ENCODE results near the gene LITAF. TPM values are rescaled to one million over a fixed set of nuclear protein-coding genes. Genes with fewer than 3 reads are reported as not detected.
"Not testable (repeated sequence)": the region's sequence is repeated elsewhere in the genome, so short reads cannot be mapped to it uniquely, and the experiment has no call there.

LITAF gene
- total RNA-seq, 1 experiment from 2014 or later, result 328 TPM

DNA sequence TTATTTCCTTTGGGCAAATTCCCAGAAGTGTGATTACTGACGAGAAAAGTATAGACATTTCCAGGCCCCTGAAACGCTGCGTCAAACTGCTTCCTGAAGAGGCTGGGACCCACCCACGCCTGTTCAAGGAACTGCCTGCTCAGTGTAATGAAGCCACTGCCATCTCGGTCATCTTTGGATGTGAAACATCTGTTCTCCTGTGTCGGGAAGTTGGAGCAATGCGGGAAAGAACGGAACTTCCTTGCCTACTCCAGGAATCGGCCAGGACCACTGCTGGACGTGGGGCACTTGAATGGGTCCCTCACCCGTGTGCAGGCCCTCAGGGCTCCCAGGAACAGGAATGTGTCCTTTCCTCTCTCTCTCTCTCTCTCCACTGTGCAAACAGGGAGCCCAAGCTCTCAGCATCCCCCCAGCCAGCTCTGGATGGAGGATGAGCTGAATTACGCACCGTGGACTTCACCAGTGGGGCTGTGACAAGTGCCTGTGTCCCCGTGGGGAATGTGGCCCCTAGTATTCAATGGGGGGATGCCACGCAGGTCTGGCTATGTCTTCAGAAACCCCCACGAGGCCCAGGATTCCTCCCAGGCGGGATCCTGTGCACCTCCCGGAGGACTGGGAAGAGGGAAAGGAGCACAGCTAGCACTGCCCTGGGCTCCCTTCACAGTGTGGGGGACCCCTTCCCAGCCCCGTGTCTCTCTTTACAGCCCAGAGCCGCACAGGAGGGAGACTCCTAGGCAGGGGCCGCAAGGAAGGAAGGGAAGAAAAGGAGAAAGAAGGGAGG, 18.3 kb upstream of the LITAF start:
- no TSS peak for BruUV-seq (replicated peaks)
- intact Hi-C loops (cut with micrococcal nuclease; ENCODE audit: unreplicated experiment), result no loop called here

DNA sequence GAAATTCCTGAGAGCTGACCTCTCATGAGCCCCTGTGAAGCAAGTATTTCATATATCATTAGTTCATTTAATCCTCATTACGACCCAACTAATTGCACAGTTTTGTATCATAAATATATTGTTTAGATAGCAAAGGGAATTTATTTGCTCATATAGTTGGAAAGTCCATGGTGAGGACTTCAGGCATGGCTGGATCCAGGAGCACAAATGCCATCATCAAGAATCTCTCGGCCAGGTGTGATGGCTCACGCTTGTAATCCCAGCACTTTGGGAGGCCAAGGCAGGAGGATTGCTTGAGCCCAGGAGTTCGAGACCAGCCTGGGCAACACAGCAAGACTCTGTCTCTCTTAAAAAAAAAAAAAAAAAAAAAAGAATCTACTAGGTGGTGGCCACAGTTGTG, 17.6 kb upstream of the LITAF start:
- H3K36me3 Mint-ChIP-seq (ENCODE audit: insufficient read depth, unreplicated experiment); H3K4me3 Mint-ChIP-seq (ENCODE audit: low read depth, unreplicated experiment); intact Hi-C loops (cut with micrococcal nuclease; ENCODE audit: unreplicated experiment); BruUV-seq (replicated peaks); H3K9me3 Mint-ChIP-seq (ENCODE audit: low read depth, unreplicated experiment); CTCF ChIA-PET; DNase-seq; H3K27me3 Mint-ChIP-seq (ENCODE audit: unreplicated experiment); H3K27ac Mint-ChIP-seq (ENCODE audit: unreplicated experiment): not testable (repeated sequence)
- H3K4me1 Mint-ChIP-seq (ENCODE audit: low read depth, unreplicated experiment), result peaks cover 18% of the 10 kb centered on the region

More for the DNA sequence above, 18.3 kb upstream of the LITAF start:
- Mint-ChIP-seq H3K9me3 (ENCODE audit: low read depth, unreplicated experiment) (no peaks in the 10 kb centered on the region), H3K4me1 (ENCODE audit: low read depth, unreplicated experiment) (peaks cover 25% of the 10 kb centered on the region), H3K4me3 (ENCODE audit: low read depth, unreplicated experiment) (no peak overlapping the region), H3K27ac (ENCODE audit: unreplicated experiment) (no peak overlapping the region), H3K27me3 (ENCODE audit: unreplicated experiment) (no peaks in the 10 kb centered on the region), H3K36me3 (ENCODE audit: insufficient read depth, unreplicated experiment) (peaks cover under 1% of the 10 kb centered on the region)
- TF ChIP-seq, protein P1, sequence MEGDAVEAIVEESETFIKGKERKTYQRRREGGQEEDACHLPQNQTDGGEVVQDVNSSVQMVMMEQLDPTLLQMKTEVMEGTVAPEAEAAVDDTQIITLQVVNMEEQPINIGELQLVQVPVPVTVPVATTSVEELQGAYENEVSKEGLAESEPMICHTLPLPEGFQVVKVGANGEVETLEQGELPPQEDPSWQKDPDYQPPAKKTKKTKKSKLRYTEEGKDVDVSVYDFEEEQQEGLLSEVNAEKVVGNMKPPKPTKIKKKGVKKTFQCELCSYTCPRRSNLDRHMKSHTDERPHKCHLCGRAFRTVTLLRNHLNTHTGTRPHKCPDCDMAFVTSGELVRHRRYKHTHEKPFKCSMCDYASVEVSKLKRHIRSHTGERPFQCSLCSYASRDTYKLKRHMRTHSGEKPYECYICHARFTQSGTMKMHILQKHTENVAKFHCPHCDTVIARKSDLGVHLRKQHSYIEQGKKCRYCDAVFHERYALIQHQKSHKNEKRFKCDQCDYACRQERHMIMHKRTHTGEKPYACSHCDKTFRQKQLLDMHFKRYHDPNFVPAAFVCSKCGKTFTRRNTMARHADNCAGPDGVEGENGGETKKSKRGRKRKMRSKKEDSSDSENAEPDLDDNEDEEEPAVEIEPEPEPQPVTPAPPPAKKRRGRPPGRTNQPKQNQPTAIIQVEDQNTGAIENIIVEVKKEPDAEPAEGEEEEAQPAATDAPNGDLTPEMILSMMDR (IDR thresholded peaks at IDR 0.05; ENCODE audit: unreplicated experiment), result no peak
- DNase-seq, result no peak
- CTCF ChIA-PET, result no interaction called here

DNA sequence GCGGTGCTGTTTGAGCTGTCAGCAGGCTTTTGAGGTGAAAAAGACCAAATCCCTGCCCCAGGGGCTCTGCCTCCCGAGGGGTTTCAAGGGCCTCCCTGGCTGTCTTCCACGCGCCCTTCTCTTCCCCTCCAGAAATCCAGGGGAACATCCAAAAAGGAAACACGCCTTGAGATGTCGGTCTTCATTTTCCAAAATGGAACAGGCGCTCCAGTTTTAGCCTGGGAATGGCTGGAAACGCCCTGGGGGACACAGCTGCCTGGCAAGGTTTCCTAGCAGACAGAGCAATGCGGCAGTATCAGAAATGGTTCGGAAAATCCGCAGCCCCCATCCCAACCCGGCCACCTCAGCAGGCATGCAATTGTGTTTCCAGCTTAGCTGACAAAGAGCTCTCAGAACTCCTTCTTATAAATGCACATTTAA, 16.6 kb upstream of the LITAF start:
- no TSS peak for BruUV-seq (replicated peaks)
- no peak overlapping the region for H3K4me3 Mint-ChIP-seq (ENCODE audit: low read depth, unreplicated experiment)

DNA sequence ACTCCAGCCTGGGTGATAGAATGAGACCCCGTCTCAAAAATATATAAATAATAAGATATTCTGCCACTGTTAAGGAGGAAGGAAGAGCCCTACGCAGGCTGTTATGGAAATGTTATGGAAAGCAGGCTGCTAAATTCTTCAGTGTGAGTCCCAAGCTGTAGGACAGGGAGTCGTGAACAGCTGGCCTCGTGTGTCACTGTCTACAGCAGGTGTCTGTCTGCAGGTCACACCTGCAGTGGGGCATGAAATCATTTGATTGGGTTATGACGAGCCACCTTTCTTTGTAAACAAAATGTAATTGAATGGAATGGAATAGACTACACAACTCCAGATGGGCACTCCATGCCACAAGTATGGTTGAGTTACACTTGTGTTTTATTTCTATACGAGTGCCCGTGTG, 15.6 kb upstream of the LITAF start:
- CTCF ChIA-PET, result interaction anchor here (0.7 kb wide), 1 partner anchor 23 kb away, joined by 4 read pairs; no protein-coding TSS in a partner anchor
- TF ChIP-seq, protein P1 (IDR thresholded peaks at IDR 0.05; ENCODE audit: unreplicated experiment), result no peak
- no peak for DNase-seq
- Mint-ChIP-seq H3K27me3 (ENCODE audit: unreplicated experiment) (no peaks in the 10 kb centered on the region), H3K4me3 (ENCODE audit: low read depth, unreplicated experiment) (no peak overlapping the region), H3K36me3 (ENCODE audit: insufficient read depth, unreplicated experiment) (peaks cover 2% of the 10 kb centered on the region), H3K4me1 (ENCODE audit: low read depth, unreplicated experiment) (peaks cover 13% of the 10 kb centered on the region), H3K9me3 (ENCODE audit: low read depth, unreplicated experiment) (no peaks in the 10 kb centered on the region), H3K27ac (ENCODE audit: unreplicated experiment) (no peak overlapping the region)
- intact Hi-C loops (cut with micrococcal nuclease; ENCODE audit: unreplicated experiment), result no loop called here
- no TSS peak for BruUV-seq (replicated peaks)

More for the DNA sequence above, 16.6 kb upstream of the LITAF start:
- H3K27ac Mint-ChIP-seq (ENCODE audit: unreplicated experiment), result no peak overlapping the region
- H3K4me1 Mint-ChIP-seq (ENCODE audit: low read depth, unreplicated experiment), result peaks cover 11% of the 10 kb centered on the region
- H3K36me3 Mint-ChIP-seq (ENCODE audit: insufficient read depth, unreplicated experiment), result no peaks in the 10 kb centered on the region
- no peak for DNase-seq
- no peaks in the 10 kb centered on the region for H3K27me3 Mint-ChIP-seq (ENCODE audit: unreplicated experiment)
- TF ChIP-seq, protein P1 (IDR thresholded peaks at IDR 0.05; ENCODE audit: unreplicated experiment), result no peak
- intact Hi-C loops (cut with micrococcal nuclease; ENCODE audit: unreplicated experiment), result no loop called here
- CTCF ChIA-PET, result interaction anchor here (0.6 kb wide), 1 partner anchor 646 kb away, joined by 3 read pairs; no protein-coding TSS in a partner anchor
- no peaks in the 10 kb centered on the region for H3K9me3 Mint-ChIP-seq (ENCODE audit: low read depth, unreplicated experiment)

DNA sequence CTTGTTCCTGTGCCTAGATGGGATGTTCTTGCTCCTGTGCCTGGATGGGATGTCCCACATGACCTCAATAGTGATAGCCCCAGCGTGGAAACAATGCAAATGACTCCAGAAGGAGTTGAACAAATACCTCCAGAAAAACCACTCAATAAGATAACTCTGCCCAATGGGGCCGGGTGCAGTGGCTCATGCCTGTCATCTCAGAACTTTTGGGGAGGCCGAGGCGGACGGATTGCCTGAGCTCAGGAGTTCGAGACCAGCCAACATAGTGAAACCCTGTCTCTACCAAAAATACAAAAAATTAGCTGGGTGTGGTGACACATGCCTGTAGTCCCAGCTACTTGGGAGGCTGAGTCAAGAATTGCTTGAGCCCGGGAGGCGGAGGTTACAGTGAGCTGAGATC, 15.2 kb upstream of the LITAF start:
- H3K27me3 Mint-ChIP-seq (ENCODE audit: unreplicated experiment), result no peaks in the 10 kb centered on the region
- intact Hi-C loops (cut with micrococcal nuclease; ENCODE audit: unreplicated experiment), result no loop called here
- no peak overlapping the region for H3K27ac Mint-ChIP-seq (ENCODE audit: unreplicated experiment)
- no peak overlapping the region for H3K4me3 Mint-ChIP-seq (ENCODE audit: low read depth, unreplicated experiment)
- H3K36me3 Mint-ChIP-seq (ENCODE audit: insufficient read depth, unreplicated experiment), result peaks cover 6% of the 10 kb centered on the region
- no peak for DNase-seq
- CTCF ChIA-PET, result interaction anchor here (1.2 kb wide), 1 partner anchor 10 kb away, joined by 3 read pairs; no protein-coding TSS in a partner anchor
- BruUV-seq (replicated peaks), result no TSS peak
- TF ChIP-seq, protein P1 (IDR thresholded peaks at IDR 0.05; ENCODE audit: unreplicated experiment), result no peak
- H3K4me1 Mint-ChIP-seq (ENCODE audit: low read depth, unreplicated experiment), result peaks cover 17% of the 10 kb centered on the region
- H3K9me3 Mint-ChIP-seq (ENCODE audit: low read depth, unreplicated experiment), result no peaks in the 10 kb centered on the region
